HEK293 (cell line): Measurements from ENCODE around the gene ERF.
A peak's percentile ranks its signal among the peaks of the same experiment; 100 is the strongest.

Experiments used
- CTCF ChIA-PET: fragments of 350-600 bp; formaldehyde crosslinking; extraction: SDS; loops from one replicate; lab custom pipeline; 2021; ENCODE audit warnings: antibody characterized with exemption; lab: Yijun Ruan, JAX
- POLR2A ChIA-PET: fragments of 300-600 bp; formaldehyde crosslinking; extraction: SDS; loops from one replicate; lab custom pipeline; 2020; ENCODE audit warnings: antibody characterized with exemption, inconsistent platforms; lab: Yijun Ruan, JAX
- H3K27ac ChIP-seq: fragments of 200-500 bp; sonication (Bioruptor generic); 2 replicates; pipeline ENCODE4 v1.5.1; 2014; ENCODE audit warnings: low read depth, low read length, control low read depth, inconsistent platforms; ENCODE audit errors: extremely low read depth
- H3K36me3 ChIP-seq, 2 experiments: fragments of 200-500 bp in 1 of 2; sonication (Bioruptor generic) in 1 of 2; 1 replicate in 1 of 2; 2 replicates in 1 of 2; pipeline ENCODE4 v1.5.1; 2014 to 2017; ENCODE audit warnings: inconsistent platforms in 2 of 2, low read length in 2 of 2; ENCODE audit not compliant: control insufficient read depth in 2 of 2, insufficient read depth in 1 of 2
- H3K4me1 ChIP-seq: fragments of 200-500 bp; sonication (Bioruptor generic); 2 replicates; pipeline ENCODE4 v1.5.1; 2014; ENCODE audit warnings: mild to moderate bottlenecking, low read length, inconsistent platforms; ENCODE audit not compliant: control insufficient read depth, insufficient read depth
- H3K4me3 ChIP-seq: 2 replicates; pipeline ENCODE4 v1.5.1; 2011; ENCODE audit warnings: low read depth, mild to moderate bottlenecking, control low read depth, low read length, moderate library complexity
- H3K9me3 ChIP-seq: fragments of 200-500 bp; sonication (Bioruptor generic); 2 replicates; pipeline ENCODE4 v1.5.1; 2014; ENCODE audit warnings: low read depth, low read length, inconsistent platforms; ENCODE audit not compliant: control insufficient read depth, insufficient read depth
- BCL11A ChIP-seq: fragments of 450-650 bp; formaldehyde crosslinking; IDR thresholded peaks from 2 replicates; pipeline ENCODE4 v1.5.1; 2016; ENCODE audit warnings: low read depth, missing biosample characterization, missing genetic modification characterization
- GLI2 ChIP-seq: fragments of 450-650 bp; formaldehyde crosslinking; IDR thresholded peaks from 2 replicates; pipeline ENCODE4; 2017; ENCODE audit warnings: missing biosample characterization, missing genetic modification characterization, low read depth, borderline replicate concordance
- KLF16 ChIP-seq: fragments of 450-650 bp; formaldehyde crosslinking; IDR thresholded peaks from 2 replicates; pipeline ENCODE4 v1.5.1; 2017; ENCODE audit warnings: missing biosample characterization, missing genetic modification characterization
- KLF8 ChIP-seq: fragments of 450-650 bp; formaldehyde crosslinking; IDR thresholded peaks from 2 replicates; pipeline ENCODE4 v1.5.1; 2016; ENCODE audit warnings: missing biosample characterization, missing genetic modification characterization
- PRDM10 ChIP-seq: fragments of 450-650 bp; formaldehyde crosslinking; IDR thresholded peaks from 2 replicates; pipeline ENCODE4 v1.5.1; 2016; ENCODE audit warnings: missing biosample characterization, missing genetic modification characterization
- TCF7L2 ChIP-seq: IDR thresholded peaks from 2 replicates; pipeline ENCODE4 v1.6.1; 2011; ENCODE audit warnings: low read depth, mild to moderate bottlenecking, inconsistent platforms, low read length, moderate library complexity, borderline replicate concordance
- YY1 ChIP-seq: fragments of 450-650 bp; formaldehyde crosslinking; IDR thresholded peaks from 2 replicates; pipeline ENCODE4 v1.5.1; 2018; ENCODE audit warnings: missing biosample characterization, missing genetic modification characterization
- ZBTB21 ChIP-seq: fragments of 450-650 bp; formaldehyde crosslinking; IDR thresholded peaks from 2 replicates; pipeline ENCODE4 v1.5.1; 2017; ENCODE audit warnings: missing biosample characterization, missing genetic modification characterization
- ZBTB26 ChIP-seq: fragments of 450-650 bp; formaldehyde crosslinking; optimal IDR thresholded peaks from 2 replicates; pipeline ENCODE3; 2016; ENCODE audit warnings: missing biosample characterization, mild to moderate bottlenecking, missing genetic modification characterization
- ZNF121 ChIP-seq: fragments of 450-650 bp; formaldehyde crosslinking; IDR thresholded peaks from 2 replicates; pipeline ENCODE4 v1.5.1; 2016; ENCODE audit warnings: missing biosample characterization, missing genetic modification characterization
- ZNF155 ChIP-seq: fragments of 450-650 bp; formaldehyde crosslinking; IDR thresholded peaks from 2 replicates; pipeline ENCODE4 v1.5.1; 2016; ENCODE audit warnings: missing biosample characterization, missing genetic modification characterization
- ZNF223 ChIP-seq: fragments of 450-650 bp; formaldehyde crosslinking; IDR thresholded peaks from 2 replicates; pipeline ENCODE4 v1.5.1; 2016; ENCODE audit warnings: missing biosample characterization, missing genetic modification characterization
- ZNF426 ChIP-seq: fragments of 450-650 bp; formaldehyde crosslinking; IDR thresholded peaks from 2 replicates; pipeline ENCODE4 v1.5.1; 2017; ENCODE audit warnings: missing biosample characterization, missing genetic modification characterization, mild to moderate bottlenecking, inconsistent platforms, moderate library complexity
- ZNF488 ChIP-seq: fragments of 450-650 bp; formaldehyde crosslinking; IDR thresholded peaks from 2 replicates; pipeline ENCODE4 v1.5.1; 2016; ENCODE audit warnings: missing biosample characterization, missing genetic modification characterization
- ZNF501 ChIP-seq: fragments of 450-650 bp; formaldehyde crosslinking; IDR thresholded peaks from 2 replicates; pipeline ENCODE4 v1.5.1; 2016; ENCODE audit warnings: missing biosample characterization, missing genetic modification characterization
- ZNF513 ChIP-seq: fragments of 450-650 bp; IDR thresholded peaks from 2 replicates; pipeline ENCODE4 v1.5.1; 2018; ENCODE audit warnings: missing biosample characterization, missing genetic modification characterization
- ZNF518A ChIP-seq: fragments of 450-650 bp; formaldehyde crosslinking; conservative IDR thresholded peaks from 2 replicates; pipeline ENCODE4 v1.5.1; 2016; ENCODE audit warnings: low read depth, missing biosample characterization, missing genetic modification characterization
- ZNF777 ChIP-seq: fragments of 450-650 bp; formaldehyde crosslinking; IDR thresholded peaks from 2 replicates; pipeline ENCODE4 v1.5.1; 2017; ENCODE audit warnings: missing biosample characterization, missing genetic modification characterization, borderline replicate concordance

Gene ERF

GRCh38 chr19:42241279-42241678 lies 13.6 kb downstream of the ERF start:
- CTCF ChIA-PET = interaction anchor here (0.6 to 11.8 kb wide), 8 partner anchors 14 to 536 kb away, joined by 3 to 276 read pairs (median 7); no protein-coding TSS in a partner anchor
- peaks cover 31 to 42% of the 10 kb centered on the region in 2 experiments for H3K36me3 ChIP-seq
- H3K27ac ChIP-seq = peak overlapping the region; percentile 99
- H3K4me3 ChIP-seq = peak overlapping the region; percentile 74
- H3K4me1 ChIP-seq = peaks cover 16% of the 10 kb centered on the region
- no peaks in the 10 kb centered on the region for H3K9me3 ChIP-seq
- TF ChIP-seq ZNF121 (tag by site-specific recombination) (no peak), ZNF513 (peak; percentile 5; the same call in 1 of the 2 replicates)
- POLR2A ChIA-PET = interaction anchor here (1.4 to 13.9 kb wide), 5 partner anchors 8 to 165 kb away, joined by 3 to 242 read pairs (median 36); partner anchors contain the start of genes DEDD2, ZNF526 and ZNF574

GRCh38 chr19:42239544-42240220 lies 15.2 kb downstream of the ERF start:
- ChIA-PET POLR2A (interaction anchor here (0.6 to 1.4 kb wide), 6 partner anchors 9 to 23 kb away, joined by 3 to 7 read pairs (median 3); partner anchors contain the start of gene ZNF526), CTCF (interaction anchor here (0.6 to 1.9 kb wide), 5 partner anchors 10 to 201 kb away, joined by 3 to 8 read pairs (median 3); no protein-coding TSS in a partner anchor)
- Histone ChIP-seq H3K36me3 (peaks cover 47 to 58% of the 10 kb centered on the region in 2 experiments), H3K9me3 (no peaks in the 10 kb centered on the region), H3K27ac (peak overlapping the region; percentile 44; the same call in 1 of the 2 replicates), H3K4me3 (no peak overlapping the region), H3K4me1 (peaks cover 15% of the 10 kb centered on the region)
- TF ChIP-seq TCF7L2 (no peak), KLF8 (no peak), ZNF518A (tag by site-specific recombination) (no peak), ZNF777 (tag by site-specific recombination) (no peak), YY1 (tag by site-specific recombination) (no peak), BCL11A (tag by site-specific recombination) (no peak), ZNF513 (no peak), ZNF155 (tag by site-specific recombination) (no peak), ZBTB21 (tag by site-specific recombination) (no peak), PRDM10 (tag by site-specific recombination) (no peak), ZNF501 (no peak), ZBTB26 (tag by site-specific recombination) (no peak), ZNF223 (tag by site-specific recombination) (no peak), ZNF488 (no peak), ZNF426 (tag by site-specific recombination) (no peak), KLF16 (tag by site-specific recombination) (no peak), GLI2 (tag by site-specific recombination) (no peak)
